HCT116 (cell line): ENCODE results near the gene EFCAB8.

Source experiments
- ATF3 ChIP-seq: IDR thresholded peaks from 2 replicates; pipeline ENCODE4 v1.6.1; 2012
- CEBPB ChIP-seq: IDR thresholded peaks from 2 replicates; pipeline ENCODE4 v1.6.1; 2012; ENCODE audit warnings: low read depth
- CTCF ChIP-seq, 3 experiments: fragments of 200-600 bp in 1 of 3; sonication (generic) in 1 of 3; IDR thresholded peaks in 2 of 3; conservative IDR thresholded peaks in 1 of 3; 2 replicates each; pipeline ENCODE4 v1.5.1; 2012 to 2017; ENCODE audit warnings: low read depth in 2 of 3, low read length in 2 of 3, antibody characterized with exemption in 1 of 3, borderline replicate concordance in 1 of 3, control low read depth in 1 of 3, mild to moderate bottlenecking in 1 of 3, mixed read lengths in 1 of 3, mixed run types in 1 of 3, moderate library complexity in 1 of 3; ENCODE audit not compliant: insufficient read depth in 1 of 3
- EZH2 ChIP-seq: fragments of 200-600 bp; sonication (generic); IDR thresholded peaks from 2 replicates; pipeline ENCODE4 v1.6.1; 2017; ENCODE audit warnings: antibody characterized with exemption, mixed run types
- MAX ChIP-seq: IDR thresholded peaks from 2 replicates; pipeline ENCODE4 v1.6.1; 2012
- POLR2A ChIP-seq: IDR thresholded peaks from 2 replicates; pipeline ENCODE4 v1.7.0; 2011; ENCODE audit warnings: borderline replicate concordance; ENCODE audit not compliant: insufficient read depth, insufficient read length; ENCODE audit errors: extremely low read depth
- POLR2AphosphoS5 ChIP-seq: IDR thresholded peaks from 2 replicates; pipeline ENCODE4 v1.6.1; 2011; ENCODE audit warnings: mild to moderate bottlenecking, low read depth, low read length, moderate library complexity
- RAD21 ChIP-seq: IDR thresholded peaks from 2 replicates; pipeline ENCODE4 v1.6.1; 2012; ENCODE audit warnings: low read depth, mild to moderate bottlenecking

- no peak for TF ChIP-seq POLR2A
- no peak for TF ChIP-seq CEBPB
- no peak for TF ChIP-seq ATF3
- TF ChIP-seq CTCF (IDR thresholded peaks at IDR 0.05 in 2 of 3, conservative IDR thresholded peaks at IDR 0.05 in 1 of 3; ENCODE audit: borderline replicate concordance in 1 of 3, insufficient read depth in 1 of 3, low read depth in 2 of 3, low read length in 2 of 3), result no peak
- no peak for TF ChIP-seq MAX
- TF ChIP-seq POLR2AphosphoS5, result no peak
- no peak for TF ChIP-seq RAD21
- TF ChIP-seq EZH2, result no peak
Measured at GRCh38 chr20:32984631-32985354, 126.1 kb downstream of the EFCAB8 start.
